HEK293 (cell line): ENCODE data around the gene GPR17.

Source experiments
- ZNF558 ChIP-seq: fragments of 450-650 bp; formaldehyde crosslinking; IDR thresholded peaks from 2 replicates; pipeline ENCODE4 v1.5.1; 2016; ENCODE audit warnings: missing biosample characterization, missing genetic modification characterization
- TF ChIP-seq, protein P1 (sequence below): fragments of 450-650 bp; formaldehyde crosslinking; IDR thresholded peaks from 2 replicates; pipeline ENCODE4 v1.5.1; 2016; ENCODE audit warnings: missing biosample characterization, missing genetic modification characterization

DNA sequence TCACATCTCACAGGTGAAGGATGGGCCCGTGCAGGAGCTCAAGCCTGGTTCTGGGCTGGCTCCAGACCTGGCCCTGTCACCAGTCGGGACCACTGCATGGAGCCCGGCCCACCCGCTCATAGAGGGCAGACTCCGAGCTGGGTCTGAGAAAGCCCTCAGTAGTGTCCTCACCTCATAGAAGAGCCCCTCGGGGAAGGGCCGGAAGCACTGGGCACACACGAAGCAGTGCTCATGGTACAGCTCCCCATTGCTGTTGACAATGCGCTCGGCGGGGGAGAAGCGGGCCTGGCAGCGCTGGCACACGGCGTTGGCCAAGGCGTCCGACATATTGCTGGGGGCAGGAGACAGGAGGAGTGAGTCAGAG is 11.3 kb downstream of the GPR17 start:
- TF ChIP-seq, protein P1, sequence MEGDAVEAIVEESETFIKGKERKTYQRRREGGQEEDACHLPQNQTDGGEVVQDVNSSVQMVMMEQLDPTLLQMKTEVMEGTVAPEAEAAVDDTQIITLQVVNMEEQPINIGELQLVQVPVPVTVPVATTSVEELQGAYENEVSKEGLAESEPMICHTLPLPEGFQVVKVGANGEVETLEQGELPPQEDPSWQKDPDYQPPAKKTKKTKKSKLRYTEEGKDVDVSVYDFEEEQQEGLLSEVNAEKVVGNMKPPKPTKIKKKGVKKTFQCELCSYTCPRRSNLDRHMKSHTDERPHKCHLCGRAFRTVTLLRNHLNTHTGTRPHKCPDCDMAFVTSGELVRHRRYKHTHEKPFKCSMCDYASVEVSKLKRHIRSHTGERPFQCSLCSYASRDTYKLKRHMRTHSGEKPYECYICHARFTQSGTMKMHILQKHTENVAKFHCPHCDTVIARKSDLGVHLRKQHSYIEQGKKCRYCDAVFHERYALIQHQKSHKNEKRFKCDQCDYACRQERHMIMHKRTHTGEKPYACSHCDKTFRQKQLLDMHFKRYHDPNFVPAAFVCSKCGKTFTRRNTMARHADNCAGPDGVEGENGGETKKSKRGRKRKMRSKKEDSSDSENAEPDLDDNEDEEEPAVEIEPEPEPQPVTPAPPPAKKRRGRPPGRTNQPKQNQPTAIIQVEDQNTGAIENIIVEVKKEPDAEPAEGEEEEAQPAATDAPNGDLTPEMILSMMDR (tag by site-specific recombination), result no peak
- no peak for TF ChIP-seq ZNF558 (tag by site-specific recombination)
